Neuronal stem cell (in vitro differentiated cells): ENCODE results near the gene TNS1. TPM values are rescaled to one million over a fixed set of nuclear protein-coding genes. Genes with fewer than 3 reads are reported as not detected.
A peak's percentile ranks its signal among the peaks of the same experiment; 100 is the strongest.

Source experiments
- DNase-seq: peaks from one replicate; pipeline ENCODE4 v3.0.0-alpha.2; 2013; ENCODE audit warnings: low spot score
- H2AFZ ChIP-seq: one replicate; pipeline ENCODE4 v1.6.1; 2013; ENCODE audit warnings: mild to moderate bottlenecking, low read length, inconsistent platforms
- H2AK5ac ChIP-seq: 2 replicates; pipeline ENCODE4 v1.6.1; 2013; ENCODE audit warnings: low read depth, mild to moderate bottlenecking, inconsistent platforms, low read length, moderate library complexity, mixed read lengths
- H2BK120ac ChIP-seq: 2 replicates; pipeline ENCODE4 v1.6.1; 2013; ENCODE audit warnings: low read depth, mild to moderate bottlenecking, inconsistent platforms, low read length, moderate library complexity, mixed read lengths
- H2BK12ac ChIP-seq: one replicate; pipeline ENCODE4 v1.6.1; 2013; ENCODE audit warnings: low read length, inconsistent platforms
- H2BK15ac ChIP-seq: 2 replicates; pipeline ENCODE4 v1.6.1; 2013; ENCODE audit warnings: mild to moderate bottlenecking, low read length, inconsistent platforms, mixed read lengths
- H2BK5ac ChIP-seq: one replicate; pipeline ENCODE4 v1.6.1; 2013; ENCODE audit warnings: inconsistent platforms, mild to moderate bottlenecking, low read length, moderate library complexity
- H3K14ac ChIP-seq: one replicate; pipeline ENCODE4 v1.6.1; 2013; ENCODE audit warnings: low read length, inconsistent platforms
- H3K18ac ChIP-seq: 2 replicates; pipeline ENCODE4 v1.6.1; 2013; ENCODE audit warnings: low read length, inconsistent platforms
- H3K23ac ChIP-seq: 2 replicates; pipeline ENCODE4 v1.6.1; 2013; ENCODE audit warnings: low read depth, mild to moderate bottlenecking, mixed read lengths, low read length, inconsistent platforms; ENCODE audit not compliant: poor library complexity
- H3K27ac ChIP-seq: replicated peaks from 3 replicates; pipeline ENCODE4 v1.5.1; 2013; ENCODE audit warnings: low read length, inconsistent platforms
- H3K27me3 ChIP-seq, 3 experiments: 2 replicates each; pipeline ENCODE4 v1.6.1; 2013; ENCODE audit warnings: low read length in 3 of 3, mild to moderate bottlenecking in 2 of 3, inconsistent platforms in 1 of 3, low read depth in 1 of 3, mixed read lengths in 1 of 3, moderate library complexity in 1 of 3; ENCODE audit not compliant: control insufficient read depth in 3 of 3, insufficient read depth in 3 of 3
- H3K36me3 ChIP-seq, 2 donors: replicated peaks in 1 of 2; 2 replicates each; pipeline ENCODE4 v1.6.1; 2013; ENCODE audit warnings: low read length in 2 of 2; ENCODE audit not compliant: control insufficient read depth in 2 of 2, insufficient read depth in 2 of 2
- H3K4ac ChIP-seq: 2 replicates; pipeline ENCODE4 v1.6.1; 2013; ENCODE audit warnings: inconsistent platforms, mild to moderate bottlenecking, low read length, moderate library complexity
- H3K4me1 ChIP-seq, 2 donors: 1 replicate in 1 of 2; 2 replicates in 1 of 2; pipeline ENCODE4 v1.6.1; 2013; ENCODE audit warnings: low read length in 2 of 2, low read depth in 1 of 2; ENCODE audit not compliant: control insufficient read depth in 2 of 2, insufficient read depth in 1 of 2
- H3K4me2 ChIP-seq: one replicate; pipeline ENCODE4 v1.6.1; 2013; ENCODE audit warnings: mild to moderate bottlenecking, low read length, inconsistent platforms; ENCODE audit not compliant: insufficient read depth, poor library complexity, severe bottlenecking
- H3K4me3 ChIP-seq, 2 donors: 2 replicates each; pipeline ENCODE4 v1.5.1; 2013; ENCODE audit warnings: low read length in 2 of 2, mild to moderate bottlenecking in 2 of 2, inconsistent platforms in 1 of 2, moderate library complexity in 1 of 2
- H3K79me1 ChIP-seq: one replicate; pipeline ENCODE4 v1.6.1; 2013; ENCODE audit warnings: low read depth, mild to moderate bottlenecking, inconsistent platforms, low read length, moderate library complexity
- H3K9ac ChIP-seq: one replicate; pipeline ENCODE4 v1.6.1; 2013; ENCODE audit warnings: mild to moderate bottlenecking, low read depth, low read length, inconsistent platforms; ENCODE audit not compliant: poor library complexity
- H3K9me3 ChIP-seq, 2 donors: replicated peaks in 1 of 2; 2 replicates each; pipeline versions ENCODE3 to v1.6.1; 2013; ENCODE audit warnings: low read length in 2 of 2, mild to moderate bottlenecking in 2 of 2, inconsistent platforms in 1 of 2, low read depth in 1 of 2, mixed read lengths in 1 of 2, moderate library complexity in 1 of 2; ENCODE audit not compliant: control insufficient read depth in 2 of 2, insufficient read depth in 1 of 2
- H4K8ac ChIP-seq: one replicate; pipeline ENCODE4 v1.6.1; 2013; ENCODE audit warnings: low read depth, mild to moderate bottlenecking, inconsistent platforms, low read length, moderate library complexity
- H4K91ac ChIP-seq: one replicate; pipeline ENCODE4 v1.6.1; 2013; ENCODE audit warnings: low read length, low read depth, mild to moderate bottlenecking, inconsistent platforms; ENCODE audit not compliant: poor library complexity
- WGBS, 2 donors: extraction: QIAGEN DNeasy Blood & Tissue Kit; methylation state at CpG; one replicate each; pipeline ENCODE4 v1.1.7; 2013; ENCODE audit warnings: missing lambda C conversion rate in 2 of 2, mixed read lengths in 1 of 2; ENCODE audit not compliant: insufficient read length in 2 of 2, insufficient replicate concordance in 1 of 2; ENCODE audit errors: extremely low coverage in 2 of 2; 5-methylcytosine and 5-hydroxymethylcytosine counted together
- small RNA-seq: library from polyadenylated mRNA; stranded (forward); fragments of <200 nt; extraction: miRNeasy Mini kit (QIAGEN cat#:217004); gene quantifications from one replicate; pipeline ENCODE3, GENCODE V24; 2013; ENCODE audit not compliant: insufficient read depth

TNS1 gene

GRCh38 chr2:217752714-217753459 lies 249.9 kb downstream of the TNS1 start:
- Histone ChIP-seq H3K4me2 (no peak overlapping the region), H3K9ac (no peak overlapping the region), H3K27ac (no peak overlapping the region), H2BK15ac (peak overlapping the region; percentile 27), H2AK5ac (peak overlapping the region; percentile 33), H3K36me3 (no peaks in the 10 kb centered on the region), H3K4me1 (peaks cover 4 to 9% of the 10 kb centered on the region in 2 donors), H3K4ac (no peak overlapping the region), H4K91ac (no peak overlapping the region), H2BK12ac (peak overlapping the region; percentile 34), H2BK5ac (no peak overlapping the region), H3K18ac (peak overlapping the region; percentile 76), H3K23ac (no peak overlapping the region), H3K9me3 (no peaks in the 10 kb centered on the region), H3K4me3 (no peak overlapping the region), H3K27me3 (no peaks in the 10 kb centered on the region), H3K79me1 (no peaks in the 10 kb centered on the region), H2AFZ (no peak overlapping the region), H3K14ac (no peak overlapping the region), H2BK120ac (no peak overlapping the region), H4K8ac (no peak overlapping the region)
- WGBS, 2 donors: no CpG with 5 or more reads among the region's 10 CpGs
- DNase-seq: no peak

DNA sequence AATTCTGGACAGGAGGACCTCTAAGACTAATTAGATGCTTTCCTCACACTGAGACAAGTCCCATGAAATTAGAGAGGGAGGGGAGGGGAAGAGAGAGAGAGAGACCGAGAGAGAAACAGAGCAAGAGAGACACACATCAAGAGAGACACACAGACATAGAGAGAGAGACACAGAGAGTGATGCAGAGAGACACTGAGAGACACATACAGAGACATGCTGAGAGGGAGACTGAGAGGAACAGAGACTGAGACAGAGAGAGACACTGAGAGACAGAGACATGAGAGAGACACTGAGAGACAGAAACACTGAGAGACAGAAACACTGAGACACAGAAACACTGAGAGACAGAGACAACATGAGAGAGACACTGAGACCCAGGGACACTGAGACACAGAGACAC lies 250.8 kb downstream of the TNS1 start:
- Histone ChIP-seq H3K23ac (no peak overlapping the region), H2BK15ac (no peak overlapping the region), H3K79me1 (no peaks in the 10 kb centered on the region), H3K18ac (no peak overlapping the region), H4K8ac (no peak overlapping the region), H4K91ac (no peak overlapping the region), H3K14ac (no peak overlapping the region), H2BK5ac (no peak overlapping the region), H3K4ac (no peak overlapping the region), H3K4me1 (peaks cover 8 to 15% of the 10 kb centered on the region in 2 donors), H2AFZ (no peak overlapping the region), H3K36me3 (no peaks in the 10 kb centered on the region), H3K4me2 (no peak overlapping the region), H2BK120ac (no peak overlapping the region), H2AK5ac (no peak overlapping the region), H3K4me3 (no peak overlapping the region), H3K27me3 (no peaks in the 10 kb centered on the region), H3K9me3 (no peaks in the 10 kb centered on the region), H2BK12ac (no peak overlapping the region), H3K9ac (no peak overlapping the region), H3K27ac (no peak overlapping the region)
- no peak for DNase-seq
- WGBS, 2 donors: no CpG with 5 or more reads among the region's 1 CpG

DNA sequence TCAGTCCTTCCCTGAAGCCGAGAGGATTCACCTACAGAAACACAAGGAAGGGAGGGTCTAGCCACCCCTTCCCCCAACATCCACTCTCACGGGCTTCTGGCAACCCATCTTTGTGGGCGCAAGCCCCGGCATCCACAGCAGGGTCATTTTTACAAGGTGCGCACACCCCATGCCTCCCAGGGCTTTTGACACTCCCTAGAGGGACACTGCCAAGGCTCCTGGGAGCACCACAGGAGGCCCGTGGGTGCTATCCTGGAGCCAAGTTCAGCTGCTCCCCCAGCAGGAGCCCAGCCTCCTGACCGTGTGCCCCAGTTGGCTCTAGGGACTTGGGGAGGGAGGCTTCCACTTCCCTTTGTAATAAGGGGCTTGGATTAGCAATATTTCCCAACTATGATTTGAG lies 251.6 kb downstream of the TNS1 start:
- Histone ChIP-seq H2BK12ac (no peak overlapping the region), H2BK5ac (no peak overlapping the region), H3K4me1 (peaks cover 8 to 12% of the 10 kb centered on the region in 2 donors), H3K23ac (no peak overlapping the region), H4K91ac (no peak overlapping the region), H3K27me3 (no peaks in the 10 kb centered on the region), H2BK120ac (no peak overlapping the region), H3K79me1 (no peaks in the 10 kb centered on the region), H3K4ac (no peak overlapping the region), H4K8ac (no peak overlapping the region), H3K4me3 (no peak overlapping the region), H3K9me3 (no peaks in the 10 kb centered on the region), H3K27ac (no peak overlapping the region), H2BK15ac (no peak overlapping the region), H3K9ac (no peak overlapping the region), H2AFZ (no peak overlapping the region), H3K36me3 (no peaks in the 10 kb centered on the region), H2AK5ac (no peak overlapping the region), H3K4me2 (no peak overlapping the region), H3K18ac (no peak overlapping the region), H3K14ac (no peak overlapping the region)
- WGBS, 2 donors: no CpG with 5 or more reads among the region's 7 CpGs
- DNase-seq: no peak

Small RNAs within 50 kb of the gene (small RNA-seq; reads per million reads assigned to genes)
- not detected for gene MIR6809
